HG02973 (cell line): ENCODE results near the gene UCP3.

ENCODE experiments used
- ATAC-seq: cut with Tn5 transposase; IDR thresholded peaks from one replicate; pipeline ENCODE4 v1.9.1; 2021; ENCODE audit warnings: moderate library complexity; ENCODE audit not compliant: unreplicated experiment

Gene UCP3

GRCh38 chr11:74008373-74009229, at the start of gene UCP3:
Gene UCP3 (minus strand): TSS chr11:74009085. CDS start chr11:74007042, 2,043 bp downstream.
- no peak for ATAC-seq

- no peak for ATAC-seq
Observed at GRCh38 chr11:74057249-74058151, 48.6 kb upstream of the UCP3 start.

GRCh38 chr11:74055938-74056337, 47.1 kb upstream of the UCP3 start:
- ATAC-seq, result no peak

GRCh38 chr11:74050465-74050864, 41.6 kb upstream of the UCP3 start:
- ATAC-seq, result no peak

GRCh38 chr11:74048993-74049392, 40.1 kb upstream of the UCP3 start:
- ATAC-seq, result no peak

- no peak for ATAC-seq
Observed at GRCh38 chr11:74044538-74044937, 35.7 kb upstream of the UCP3 start.

- ATAC-seq, result no peak
Observed at GRCh38 chr11:74043450-74043849, 34.6 kb upstream of the UCP3 start.

- ATAC-seq, result no peak
Observed at GRCh38 chr11:74037309-74037708, 28.4 kb upstream of the UCP3 start.

GRCh38 chr11:74035264-74035663, 26.4 kb upstream of the UCP3 start:
- ATAC-seq, result no peak

GRCh38 chr11:74033046-74033445, 24.2 kb upstream of the UCP3 start:
- ATAC-seq, result no peak

- no peak for ATAC-seq
Observed at GRCh38 chr11:74030723-74031676, 22.1 kb upstream of the UCP3 start.

GRCh38 chr11:74025467-74026166, 16.7 kb upstream of the UCP3 start:
- no peak for ATAC-seq

GRCh38 chr11:74024261-74025029, 15.6 kb upstream of the UCP3 start:
- ATAC-seq, result no peak

- no peak for ATAC-seq
Observed at GRCh38 chr11:74023276-74023675, 14.4 kb upstream of the UCP3 start.

- ATAC-seq, result no peak
Observed at GRCh38 chr11:74022546-74022945, 13.7 kb upstream of the UCP3 start.

GRCh38 chr11:74021998-74022397, 13.1 kb upstream of the UCP3 start:
- no peak for ATAC-seq

GRCh38 chr11:74020539-74020938, 11.7 kb upstream of the UCP3 start:
- no peak for ATAC-seq

- no peak for ATAC-seq
Observed at GRCh38 chr11:74019860-74020259, 11.0 kb upstream of the UCP3 start.

GRCh38 chr11:74019104-74019738, 10.3 kb upstream of the UCP3 start:
- ATAC-seq, result no peak
